ENCODE data around the gene RETREG3. TPM values are rescaled to one million over a fixed set of nuclear protein-coding genes. Genes with fewer than 3 reads are reported as not detected.
A peak's percentile ranks its signal among the peaks of the same experiment; 100 is the strongest.

RETREG3 gene
- total and polyA plus RNA-seq, 9 of the 15 experiments (the other 6 are each of a cell fraction or from before 2014, with no cell fraction given), result 4.1 to 39.0 (median 16.9) TPM

- TF ChIP-seq SNRNP70 (optimal IDR thresholded peaks at IDR 0.05; ENCODE audit: low read depth, low read length), result no peak
- TF ChIP-seq KLF16 (IDR thresholded peaks at IDR 0.05), result peak; percentile 19; the same call in 1 of the 2 replicates
- peak; percentile 96 for TF ChIP-seq ZNF165 (CRISPR knock-in tag; IDR thresholded peaks at IDR 0.05; ENCODE audit: borderline replicate concordance)
- TF ChIP-seq KDM4B (IDR thresholded peaks at IDR 0.05; ENCODE audit: borderline replicate concordance in 2 of 2, low read depth in 1 of 2), result no peak
- TF ChIP-seq TARDBP (IDR thresholded peaks at IDR 0.05), result no peak
- TF ChIP-seq HDAC8 (tag; IDR thresholded peaks at IDR 0.05), result peak; percentile 97
- TF ChIP-seq, protein P1, sequence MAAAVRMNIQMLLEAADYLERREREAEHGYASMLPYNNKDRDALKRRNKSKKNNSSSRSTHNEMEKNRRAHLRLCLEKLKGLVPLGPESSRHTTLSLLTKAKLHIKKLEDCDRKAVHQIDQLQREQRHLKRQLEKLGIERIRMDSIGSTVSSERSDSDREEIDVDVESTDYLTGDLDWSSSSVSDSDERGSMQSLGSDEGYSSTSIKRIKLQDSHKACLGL (CRISPR knock-in tag; IDR thresholded peaks at IDR 0.05; ENCODE audit: borderline replicate concordance, poor library complexity, severe bottlenecking), result peak; percentile 76
- no peak for TF ChIP-seq PRMT5 (CRISPR knock-in tag; IDR thresholded peaks at IDR 0.05)
- TF ChIP-seq, protein P2, sequence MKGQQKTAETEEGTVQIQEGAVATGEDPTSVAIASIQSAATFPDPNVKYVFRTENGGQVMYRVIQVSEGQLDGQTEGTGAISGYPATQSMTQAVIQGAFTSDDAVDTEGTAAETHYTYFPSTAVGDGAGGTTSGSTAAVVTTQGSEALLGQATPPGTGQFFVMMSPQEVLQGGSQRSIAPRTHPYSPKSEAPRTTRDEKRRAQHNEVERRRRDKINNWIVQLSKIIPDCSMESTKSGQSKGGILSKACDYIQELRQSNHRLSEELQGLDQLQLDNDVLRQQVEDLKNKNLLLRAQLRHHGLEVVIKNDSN (CRISPR knock-in tag; IDR thresholded peaks at IDR 0.05), result no peak
- no peak for TF ChIP-seq SRSF7 (optimal IDR thresholded peaks at IDR 0.05; ENCODE audit: low read depth, low read length)
- TF ChIP-seq FOXJ3 (CRISPR knock-in tag; IDR thresholded peaks at IDR 0.05), result no peak
- peak; percentile 93 for TF ChIP-seq MTF1 (CRISPR knock-in tag; IDR thresholded peaks at IDR 0.05; ENCODE audit: borderline replicate concordance)
- TF ChIP-seq, protein P3, sequence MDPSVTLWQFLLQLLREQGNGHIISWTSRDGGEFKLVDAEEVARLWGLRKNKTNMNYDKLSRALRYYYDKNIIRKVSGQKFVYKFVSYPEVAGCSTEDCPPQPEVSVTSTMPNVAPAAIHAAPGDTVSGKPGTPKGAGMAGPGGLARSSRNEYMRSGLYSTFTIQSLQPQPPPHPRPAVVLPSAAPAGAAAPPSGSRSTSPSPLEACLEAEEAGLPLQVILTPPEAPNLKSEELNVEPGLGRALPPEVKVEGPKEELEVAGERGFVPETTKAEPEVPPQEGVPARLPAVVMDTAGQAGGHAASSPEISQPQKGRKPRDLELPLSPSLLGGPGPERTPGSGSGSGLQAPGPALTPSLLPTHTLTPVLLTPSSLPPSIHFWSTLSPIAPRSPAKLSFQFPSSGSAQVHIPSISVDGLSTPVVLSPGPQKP (CRISPR knock-in tag; IDR thresholded peaks at IDR 0.05), result no peak
- TF ChIP-seq GABPA (tag; conservative IDR thresholded peaks at IDR 0.05; ENCODE audit: low read depth), result no peak; the same call in 1 of the 2 replicates
- no peak for TF ChIP-seq FOXM1 (IDR thresholded peaks at IDR 0.05; ENCODE audit: low read depth)
- no peak for TF ChIP-seq FOXM1 (CRISPR knock-in tag; IDR thresholded peaks at IDR 0.05; ENCODE audit: low read depth)
- TF ChIP-seq, protein P4, sequence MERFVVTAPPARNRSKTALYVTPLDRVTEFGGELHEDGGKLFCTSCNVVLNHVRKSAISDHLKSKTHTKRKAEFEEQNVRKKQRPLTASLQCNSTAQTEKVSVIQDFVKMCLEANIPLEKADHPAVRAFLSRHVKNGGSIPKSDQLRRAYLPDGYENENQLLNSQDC (CRISPR knock-in tag; IDR thresholded peaks at IDR 0.05), result no peak
- 0 out of 2 replicates have a peak, but pooled peaks have one; percentile 47 for TF ChIP-seq ZNF3 (CRISPR knock-in tag; IDR thresholded peaks at IDR 0.05)
- TF ChIP-seq, protein P5, sequence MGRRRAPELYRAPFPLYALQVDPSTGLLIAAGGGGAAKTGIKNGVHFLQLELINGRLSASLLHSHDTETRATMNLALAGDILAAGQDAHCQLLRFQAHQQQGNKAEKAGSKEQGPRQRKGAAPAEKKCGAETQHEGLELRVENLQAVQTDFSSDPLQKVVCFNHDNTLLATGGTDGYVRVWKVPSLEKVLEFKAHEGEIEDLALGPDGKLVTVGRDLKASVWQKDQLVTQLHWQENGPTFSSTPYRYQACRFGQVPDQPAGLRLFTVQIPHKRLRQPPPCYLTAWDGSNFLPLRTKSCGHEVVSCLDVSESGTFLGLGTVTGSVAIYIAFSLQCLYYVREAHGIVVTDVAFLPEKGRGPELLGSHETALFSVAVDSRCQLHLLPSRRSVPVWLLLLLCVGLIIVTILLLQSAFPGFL (CRISPR knock-in tag; IDR thresholded peaks at IDR 0.05), result peak; percentile 95; the same call in 1 of the 2 replicates
- no peak for TF ChIP-seq IRF2 (CRISPR knock-in tag; IDR thresholded peaks at IDR 0.05)
- peak; percentile 98 for TF ChIP-seq ZNF766 (CRISPR knock-in tag; conservative IDR thresholded peaks at IDR 0.05)
These were observed 73.8 kb downstream of the RETREG3 start (continued) for GRCh38 chr17:42535155-42536047.
